K562 (cell line): Measurements from ENCODE around the gene RNF115. TPM values are rescaled to one million over a fixed set of nuclear protein-coding genes. Genes with fewer than 3 reads are reported as not detected.

Experiments
- ATAC-seq: fragments of 200-7000 bp; cut with Tn5 transposase; 3 replicates; pipeline ENCODE4 v1.9.1; 2020; ENCODE audit warnings: moderate library complexity
- BruUV-seq: library from RNA; stranded (reverse); fragments of 400-500 nt; replicated peaks from 2 replicates; lab custom pipeline; 2021; lab: Mats Ljungman, UMichigan
- CTCF ChIA-PET: fragments of 300-600 bp; formaldehyde crosslinking; extraction: SDS; loops from one replicate; lab custom pipeline; 2021; ENCODE audit warnings: low intra/inter-chr PET ratio; lab: Yijun Ruan, JAX
- POLR2A ChIA-PET: fragments of 300-600, 350-650 bp; sonication (Branson Sonifier 250); formaldehyde crosslinking; extraction: SDS; loops from one replicate; lab custom pipeline; 2021; ENCODE audit warnings: antibody characterized with exemption, inconsistent platforms; lab: Yijun Ruan, JAX
- DNase-seq, 4 experiments: peaks; one replicate each; pipeline versions ENCODE4 v3.0.0 to v3.0.0-alpha.2; 2011 to 2018; ENCODE audit warnings: low spot score in 3 of 4, mixed read lengths in 3 of 4; ENCODE audit errors: extremely low read depth in 1 of 4
- FAIRE-seq: peaks from 2 replicates; lab custom pipeline; 2011; peaks lifted over from hg19 to GRCh38; lab: Jason Lieb, UNC
- H2AFZ ChIP-seq: 2 replicates; pipeline ENCODE4 v1.6.0; 2011; ENCODE audit warnings: low read depth, low read length, control low read depth, inconsistent platforms
- H3K27ac ChIP-seq: fragments of 200-600 bp; 3 replicates; pipeline ENCODE4 v1.8.0; 2011; ENCODE audit warnings: low read depth, mild to moderate bottlenecking, control low read depth, inconsistent platforms, low read length, moderate library complexity, mixed read lengths; ENCODE audit errors: extremely low read depth
- H3K27me3 ChIP-seq, 2 experiments: fragments of 300-600 bp in 1 of 2; 2 replicates in 1 of 2; 3 replicates in 1 of 2; pipeline versions ENCODE4 v1.6.0 to v1.8.0; 2011; ENCODE audit warnings: inconsistent platforms in 2 of 2, low read length in 2 of 2, mild to moderate bottlenecking in 1 of 2, mixed read lengths in 1 of 2, moderate library complexity in 1 of 2; ENCODE audit not compliant: control insufficient read depth in 2 of 2, insufficient read depth in 2 of 2
- H3K36me3 ChIP-seq: fragments of 300-600 bp; 3 replicates; pipeline ENCODE4 v1.8.0; 2011; ENCODE audit warnings: mild to moderate bottlenecking, low read length, inconsistent platforms; ENCODE audit not compliant: control insufficient read depth, insufficient read depth
- H3K4me1 ChIP-seq, 2 experiments: fragments of 200-600 bp in 1 of 2; replicated peaks in 1 of 2; 2 replicates in 1 of 2; 3 replicates in 1 of 2; pipeline versions ENCODE4 v1.5.1 to v1.8.0; 2011; ENCODE audit warnings: inconsistent platforms in 2 of 2, low read length in 2 of 2, mild to moderate bottlenecking in 1 of 2, mixed read lengths in 1 of 2, moderate library complexity in 1 of 2; ENCODE audit not compliant: control insufficient read depth in 2 of 2, insufficient read depth in 2 of 2
- H3K4me2 ChIP-seq: 2 replicates; pipeline ENCODE4 v1.6.1; 2011; ENCODE audit warnings: low read length, control low read depth, inconsistent platforms, mixed read lengths; ENCODE audit not compliant: insufficient read depth
- H3K4me3 ChIP-seq: fragments of 200-600 bp; sonication (generic), shearing (Covaris generic); 2 replicates; pipeline ENCODE4 v1.5.1; 2016; ENCODE audit warnings: control low read depth, inconsistent platforms
- H3K79me2 ChIP-seq: fragments of 200-600 bp; 3 replicates; pipeline ENCODE4 v1.8.0; 2011; ENCODE audit warnings: low read length, inconsistent platforms; ENCODE audit not compliant: control insufficient read depth, insufficient read depth
- H3K9ac ChIP-seq, 2 experiments: 2 replicates each; pipeline versions ENCODE4 v1.6.0 to v1.6.1; 2011; ENCODE audit warnings: low read depth in 2 of 2, low read length in 2 of 2, control low read depth in 1 of 2, inconsistent platforms in 1 of 2, mild to moderate bottlenecking in 1 of 2, mixed read lengths in 1 of 2; ENCODE audit not compliant: insufficient read depth in 1 of 2
- H3K9me1 ChIP-seq: one replicate; pipeline ENCODE4 v1.6.0; 2011; ENCODE audit warnings: inconsistent platforms, mild to moderate bottlenecking, low read length, moderate library complexity; ENCODE audit not compliant: control insufficient read depth, insufficient read depth
- H3K9me3 ChIP-seq: replicated peaks from 2 replicates; pipeline ENCODE4 v1.5.1; 2011; ENCODE audit warnings: low read depth, low read length, inconsistent platforms; ENCODE audit not compliant: control insufficient read depth, insufficient read depth
- H4K20me1 ChIP-seq: replicated peaks from 2 replicates; pipeline ENCODE4 v1.6.1; 2011; ENCODE audit warnings: low read length, inconsistent platforms, mixed read lengths; ENCODE audit not compliant: control insufficient read depth, insufficient read depth
- FUS ChIP-seq: fragments of 200-400 bp; formaldehyde crosslinking; optimal IDR thresholded peaks from 2 replicates; pipeline ENCODE3; 2017; ENCODE audit warnings: low read depth, low read length
- NELFE ChIP-seq: IDR thresholded peaks from 2 replicates; pipeline ENCODE4 v1.6.1; 2011; ENCODE audit warnings: mild to moderate bottlenecking; ENCODE audit not compliant: insufficient read depth, insufficient read length
- NFIC ChIP-seq: fragments of 450-650 bp; IDR thresholded peaks from 2 replicates; pipeline ENCODE4 v1.6.1; 2017; ENCODE audit warnings: mild to moderate bottlenecking, inconsistent platforms
- SMARCB1 ChIP-seq: IDR thresholded peaks from 2 replicates; pipeline ENCODE4 v1.6.1; 2011; ENCODE audit warnings: improper control_type of control experiment, low read depth; ENCODE audit not compliant: insufficient read length
- ZBTB8A ChIP-seq: fragments of 450-650 bp; IDR thresholded peaks from 2 replicates; pipeline ENCODE4 v1.6.1; 2018; ENCODE audit warnings: mild to moderate bottlenecking, moderate library complexity; ENCODE audit not compliant: partially characterized antibody
- ZNF263 ChIP-seq: sonication (generic); formaldehyde crosslinking; IDR thresholded peaks from 2 replicates; pipeline ENCODE4 v1.8.0; 2022; ENCODE audit warnings: mild to moderate bottlenecking, missing genetic modification reagents, borderline replicate concordance
- WGBS: fragments of 100-300 bp; shearing (Covaris generic); methylation state at CpG from one replicate; pipeline ENCODE4 v1.1.6; 2016; ENCODE audit warnings: low coverage, mixed read lengths; ENCODE audit not compliant: insufficient coverage; ENCODE audit errors: missing lambda C conversion rate; 5-methylcytosine and 5-hydroxymethylcytosine counted together
- in situ Hi-C: fragments of 300-500 bp; cut with MboI; formaldehyde crosslinking; loops from 4 replicates; pipeline ENCODE4 v1.15.0; 2018; ENCODE audit warnings: inconsistent platforms, mixed read lengths
- intact Hi-C: fragments of 100-400 bp; cut with micrococcal nuclease; formaldehyde crosslinking; loops from 2 replicates; pipeline ENCODE4 v1.14.2; 2022
- polyA plus RNA-seq, 8 experiments: library from polyadenylated mRNA; depleted of rRNA in 4 of 8; stranded (reverse) in 5 of 8; unstranded in 3 of 8; fragments of >200 nt; fragmentation: Nextera tagmentation in 2 of 8; fragmentation: Illumina TruSeq in 1 of 8; extraction: Ambion mirVana in 2 of 8; extraction: Trizol in 1 of 8; gene quantifications; 2 replicates each; pipeline versions ENCODE4 v1.2.1 to v1.2.3, GENCODE V29; 2011 to 2014; ENCODE audit warnings: inconsistent platforms in 1 of 8, missing spikeins in 1 of 8
- total RNA-seq, 7 experiments: library from RNA; depleted of rRNA in 6 of 7; stranded (reverse); fragments of >200 nt in 6 of 7; fragmentation: Illumina TruSeq in 2 of 7; extraction: Trizol in 2 of 7; gene quantifications; 2 replicates each; pipeline versions ENCODE4 v1.2.1 to v1.2.3, GENCODE V29; 2011 to 2021; ENCODE audit warnings: low replicate concordance in 1 of 7
- TF ChIP-seq, protein P1 (sequence below): fragments of 250-450 bp; sonication (Bioruptor Pico); IDR thresholded peaks from 2 replicates; pipeline ENCODE4 v1.9.0; 2021; ENCODE audit warnings: mild to moderate bottlenecking
- TF ChIP-seq, protein P2 (sequence below): IDR thresholded peaks from 2 replicates; pipeline ENCODE4 v1.6.1; 2011; ENCODE audit warnings: borderline replicate concordance, low read depth, mild to moderate bottlenecking, moderate library complexity, low read length; ENCODE audit not compliant: insufficient read depth, poor library complexity, severe bottlenecking

The RNF115 gene
- total and polyA plus RNA-seq, 9 of the 15 experiments (the other 6 are each of a cell fraction or from before 2014, with no cell fraction given), result 1.9 to 14.3 (median 9.5) TPM

DNA sequence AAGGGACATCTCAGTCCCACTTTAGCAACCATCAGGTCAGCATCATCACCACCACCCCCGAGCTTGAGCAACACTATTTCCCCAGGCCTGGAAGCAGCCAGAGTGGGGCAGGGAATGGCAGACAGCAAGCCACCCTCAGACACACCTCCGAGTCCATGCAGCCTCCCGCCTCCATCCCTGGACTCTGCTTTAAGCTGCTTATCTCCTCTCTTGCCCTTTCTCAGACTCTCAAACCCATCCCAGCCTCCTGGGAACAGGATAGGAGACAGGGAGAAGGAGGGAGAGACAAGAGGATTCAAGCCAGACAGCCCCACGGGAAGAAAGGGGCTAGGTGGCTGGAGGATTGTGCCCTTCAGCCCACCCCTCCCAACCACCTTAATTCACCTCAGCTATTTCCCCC is 33.3 kb upstream of the RNF115 start:
- in situ Hi-C loops (no loop called here), intact Hi-C loops (no loop called here)
- Histone ChIP-seq H3K9ac (no peak overlapping the region), H3K27me3 (no peaks in the 10 kb centered on the region), H3K9me1 (no peaks in the 10 kb centered on the region), H3K9me3 (peaks cover 6% of the 10 kb centered on the region; the same call in 1 of the 2 replicates), H3K4me1 (peaks cover 10 to 18% of the 10 kb centered on the region in 2 experiments; a peak in 4 of 5 replicates), H3K4me2 (no peak overlapping the region), H3K27ac (no peak overlapping the region), H2AFZ (no peak overlapping the region), H3K79me2 (peaks cover 13% of the 10 kb centered on the region), H3K36me3 (peaks cover 36% of the 10 kb centered on the region; the same call in 2 of the 3 replicates), H4K20me1 (no peaks in the 10 kb centered on the region), H3K4me3 (no peak overlapping the region)
- no peak for DNase-seq
- CTCF ChIA-PET, result no interaction called here
- TF ChIP-seq ZNF263 (CRISPR knock-in tag) (no peak), ZBTB8A (no peak), FUS (no peak), NELFE (no peak), NFIC (no peak), SMARCB1 (no peak)
- TF ChIP-seq, protein P1, sequence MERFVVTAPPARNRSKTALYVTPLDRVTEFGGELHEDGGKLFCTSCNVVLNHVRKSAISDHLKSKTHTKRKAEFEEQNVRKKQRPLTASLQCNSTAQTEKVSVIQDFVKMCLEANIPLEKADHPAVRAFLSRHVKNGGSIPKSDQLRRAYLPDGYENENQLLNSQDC, result no peak
- TF ChIP-seq, protein P2, sequence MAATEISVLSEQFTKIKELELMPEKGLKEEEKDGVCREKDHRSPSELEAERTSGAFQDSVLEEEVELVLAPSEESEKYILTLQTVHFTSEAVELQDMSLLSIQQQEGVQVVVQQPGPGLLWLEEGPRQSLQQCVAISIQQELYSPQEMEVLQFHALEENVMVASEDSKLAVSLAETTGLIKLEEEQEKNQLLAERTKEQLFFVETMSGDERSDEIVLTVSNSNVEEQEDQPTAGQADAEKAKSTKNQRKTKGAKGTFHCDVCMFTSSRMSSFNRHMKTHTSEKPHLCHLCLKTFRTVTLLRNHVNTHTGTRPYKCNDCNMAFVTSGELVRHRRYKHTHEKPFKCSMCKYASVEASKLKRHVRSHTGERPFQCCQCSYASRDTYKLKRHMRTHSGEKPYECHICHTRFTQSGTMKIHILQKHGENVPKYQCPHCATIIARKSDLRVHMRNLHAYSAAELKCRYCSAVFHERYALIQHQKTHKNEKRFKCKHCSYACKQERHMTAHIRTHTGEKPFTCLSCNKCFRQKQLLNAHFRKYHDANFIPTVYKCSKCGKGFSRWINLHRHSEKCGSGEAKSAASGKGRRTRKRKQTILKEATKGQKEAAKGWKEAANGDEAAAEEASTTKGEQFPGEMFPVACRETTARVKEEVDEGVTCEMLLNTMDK, result no peak
- 67% methylated on average over 4 of the region's 4 CpGs for WGBS
- POLR2A ChIA-PET, result interaction anchor here (1.0 to 1.6 kb wide), 4 partner anchors 12 to 66 kb away, joined by 3 to 5 read pairs (median 4); partner anchors contain the start of genes NUDT17, POLR3C and RNF115
- BruUV-seq, result no TSS peak
- no peak for FAIRE-seq
- no peak for ATAC-seq
